CD14-positive monocyte (primary cell): ENCODE results near the gene CYP2S1. TPM values are rescaled to one million over a fixed set of nuclear protein-coding genes. Genes with fewer than 3 reads are reported as not detected.
A peak's percentile ranks its signal among the peaks of the same experiment; 100 is the strongest.

ENCODE experiments used
- DNase-seq, 3 donors: peaks; one replicate each; pipeline ENCODE4 v3.0.0-alpha.2; 2011 to 2022
- H2AFZ ChIP-seq: 2 replicates; pipeline ENCODE4 v1.6.0; 2012; ENCODE audit warnings: mild to moderate bottlenecking, low read depth, low read length, inconsistent platforms; ENCODE audit not compliant: insufficient read depth, poor library complexity, severe bottlenecking
- H3K27ac ChIP-seq, 2 donors: 1 replicate in 1 of 2; 2 replicates in 1 of 2; pipeline ENCODE4 v1.5.1; 2012 to 2013; ENCODE audit warnings: low read length in 2 of 2, control low read depth in 1 of 2, inconsistent platforms in 1 of 2, low read depth in 1 of 2, mild to moderate bottlenecking in 1 of 2
- H3K27me3 ChIP-seq, 2 donors: one replicate each; pipeline versions ENCODE4 v1.6.0 to v1.6.1; 2011 to 2013; ENCODE audit warnings: low read length in 2 of 2; ENCODE audit not compliant: control insufficient read depth in 2 of 2, insufficient read depth in 2 of 2
- H3K36me3 ChIP-seq, 2 donors: replicated peaks in 1 of 2; 1 replicate in 1 of 2; 2 replicates in 1 of 2; pipeline versions ENCODE4 v1.5.1 to v1.6.1; 2012 to 2013; ENCODE audit warnings: low read length in 2 of 2, control low read depth in 1 of 2, inconsistent platforms in 1 of 2, mild to moderate bottlenecking in 1 of 2; ENCODE audit not compliant: insufficient read depth in 2 of 2, control insufficient read depth in 1 of 2
- H3K4me1 ChIP-seq, 2 donors: 1 replicate in 1 of 2; 2 replicates in 1 of 2; pipeline versions ENCODE4 v1.5.1 to v1.6.1; 2012 to 2013; ENCODE audit warnings: low read length in 2 of 2, control low read depth in 1 of 2, inconsistent platforms in 1 of 2, mild to moderate bottlenecking in 1 of 2, moderate library complexity in 1 of 2; ENCODE audit not compliant: insufficient read depth in 2 of 2, control insufficient read depth in 1 of 2
- H3K4me2 ChIP-seq: replicated peaks from 2 replicates; pipeline ENCODE3; 2012; ENCODE audit warnings: low read length, moderate library complexity, mild to moderate bottlenecking; ENCODE audit not compliant: poor library complexity, severe bottlenecking; ENCODE audit errors: extremely low read depth
- H3K4me3 ChIP-seq, 3 experiments: fragments of 200-600 bp in 1 of 3; sonication (generic) in 1 of 3; replicated peaks in 1 of 3; 1 replicate in 2 of 3; 2 replicates in 1 of 3; pipeline ENCODE4 v1.5.1; 2011 to 2013; ENCODE audit warnings: low read length in 3 of 3, mild to moderate bottlenecking in 3 of 3, control low read depth in 2 of 3, low read depth in 2 of 3, inconsistent platforms in 1 of 3, moderate library complexity in 1 of 3
- H3K79me2 ChIP-seq: 2 replicates; pipeline ENCODE4 v1.6.0; 2012; ENCODE audit warnings: mild to moderate bottlenecking, control low read depth, inconsistent platforms, low read length, moderate library complexity; ENCODE audit not compliant: insufficient read depth
- H3K9ac ChIP-seq: 2 replicates; pipeline ENCODE4 v1.6.0; 2017; ENCODE audit warnings: low read length, mild to moderate bottlenecking; ENCODE audit not compliant: insufficient read depth, poor library complexity, severe bottlenecking
- H3K9me3 ChIP-seq, 2 donors: replicated peaks in 1 of 2; 1 replicate in 1 of 2; 2 replicates in 1 of 2; pipeline versions ENCODE4 v1.5.1 to v1.6.1; 2012 to 2013; ENCODE audit warnings: low read length in 2 of 2, control low read depth in 1 of 2; ENCODE audit not compliant: control insufficient read depth in 1 of 2, insufficient read depth in 1 of 2
- H4K20me1 ChIP-seq: 2 replicates; pipeline ENCODE4 v1.6.0; 2012; ENCODE audit warnings: mild to moderate bottlenecking, low read length, control low read depth, moderate library complexity; ENCODE audit not compliant: insufficient read depth
- H3K27ac Mint-ChIP-seq, 7 donors: one replicate each; pipeline ENCODE4 v1.8.0; 2020; ENCODE audit warnings: mild to moderate bottlenecking in 7 of 7, mixed read lengths in 7 of 7, moderate library complexity in 6 of 7, inconsistent platforms in 2 of 7
- H3K27me3 Mint-ChIP-seq, 3 donors: one replicate each; pipeline ENCODE4 v1.8.0; 2021 to 2022; ENCODE audit warnings: low read depth in 3 of 3, mild to moderate bottlenecking in 3 of 3, mixed read lengths in 3 of 3, moderate library complexity in 3 of 3, inconsistent platforms in 1 of 3
- H3K36me3 Mint-ChIP-seq, 2 donors: one replicate each; pipeline ENCODE4 v1.8.0; 2020; ENCODE audit warnings: mixed read lengths in 2 of 2, inconsistent platforms in 1 of 2, mild to moderate bottlenecking in 1 of 2
- H3K4me1 Mint-ChIP-seq: one replicate; pipeline ENCODE4 v1.8.0; 2020; ENCODE audit warnings: mild to moderate bottlenecking, mixed read lengths
- H3K4me3 Mint-ChIP-seq, 2 donors: one replicate each; pipeline ENCODE4 v1.8.0; 2020; ENCODE audit warnings: mild to moderate bottlenecking in 2 of 2, mixed read lengths in 2 of 2, moderate library complexity in 1 of 2
- H3K9me3 Mint-ChIP-seq, 7 donors: one replicate each; pipeline ENCODE4 v1.8.0; 2020 to 2022; ENCODE audit warnings: mixed read lengths in 7 of 7, mild to moderate bottlenecking in 6 of 7, moderate library complexity in 6 of 7, inconsistent platforms in 2 of 7
- CTCF ChIP-seq: fragments of 200-600 bp; IDR thresholded peaks from one replicate; pipeline ENCODE4 v1.8.0; 2022; ENCODE audit warnings: antibody characterized with exemption, mild to moderate bottlenecking
- WGBS: methylation state at CpG from one replicate; pipeline ENCODE4 v1.1.5; 2013; ENCODE audit warnings: missing lambda C conversion rate; ENCODE audit not compliant: insufficient coverage; 5-methylcytosine and 5-hydroxymethylcytosine counted together
- intact Hi-C, 2 donors: fragments of 100-400 bp; cut with micrococcal nuclease; formaldehyde crosslinking; loops; one replicate each; pipeline versions ENCODE4 v1.15.0 to v1.15.1; 2023
- polyA plus RNA-seq, 3 donors: library from polyadenylated mRNA; depleted of rRNA in 1 of 3; unstranded in 2 of 3; stranded (reverse) in 1 of 3; fragments of 300-500 nt in 2 of 3; fragments of >200 nt in 1 of 3; fragmentation: Illumina TruSeq in 2 of 3; gene quantifications; 1 replicate in 2 of 3; 2 replicates in 1 of 3; pipeline ENCODE4 v1.2.3, GENCODE V29; 2012 to 2021

The CYP2S1 gene
- polyA plus RNA-seq, 3 donors: 8.9 to 20.3 (median 10.3) TPM

DNA sequence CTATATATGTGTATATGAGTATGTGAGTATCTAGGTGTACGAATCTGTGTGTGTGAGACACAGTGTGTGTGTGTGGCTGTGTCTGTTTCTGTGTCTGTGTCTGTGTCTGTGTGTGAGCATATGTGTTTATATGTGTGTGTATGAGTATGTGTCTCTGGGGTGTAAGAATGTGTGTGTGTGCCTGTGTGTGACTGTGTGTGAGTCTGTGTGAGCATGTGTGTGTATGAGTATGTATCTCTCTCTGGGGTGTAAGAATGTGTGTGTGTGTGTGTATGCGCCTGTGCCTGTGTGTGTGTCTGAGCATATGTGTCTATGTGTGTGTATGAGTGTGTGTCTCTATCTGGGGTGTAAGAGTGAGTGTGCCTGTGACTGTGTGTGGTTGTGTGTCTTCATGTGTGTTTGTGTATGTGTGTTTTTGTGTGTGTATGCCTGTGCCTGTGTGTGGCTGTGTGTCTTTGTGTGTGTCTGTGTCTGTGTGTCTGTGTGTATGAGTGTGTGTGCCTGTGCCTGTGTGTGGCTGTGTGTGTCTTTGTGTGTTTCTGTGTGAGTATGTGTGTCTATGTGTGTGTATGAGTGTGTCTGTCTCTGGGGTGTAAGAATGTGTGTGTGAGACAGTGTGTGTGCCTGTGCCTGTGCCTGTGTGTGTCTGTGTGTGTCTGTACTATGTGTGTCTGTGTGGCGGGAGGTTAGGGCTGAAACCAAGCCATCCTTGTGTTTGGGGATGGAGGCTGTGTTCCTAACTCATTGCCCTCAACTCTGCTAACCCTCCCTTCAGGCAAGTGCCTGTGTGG is 37.2 kb downstream of the CYP2S1 start:
- Histone ChIP-seq H3K36me3 (no peaks in the 10 kb centered on the region), H3K9ac (no peak overlapping the region), H3K4me3 (no peak overlapping the region), H3K27ac (no peak overlapping the region), H3K79me2 (no peaks in the 10 kb centered on the region), H4K20me1 (no peaks in the 10 kb centered on the region), H3K4me1 (peaks cover 36 to 39% of the 10 kb centered on the region in 2 donors), H3K27me3 (peaks cover 3 to 19% of the 10 kb centered on the region in 2 donors), H2AFZ (no peak overlapping the region), H3K9me3 (no peaks in the 10 kb centered on the region), H3K4me2 (no peak overlapping the region)
- TF ChIP-seq CTCF: no peak
- Mint-ChIP-seq H3K36me3 (peaks cover 0 to 6% of the 10 kb centered on the region in 2 donors), H3K4me3 (no peak overlapping the region), H3K27ac (no peak overlapping the region), H3K9me3 (peaks cover 0 to 4% (median 2%) of the 10 kb centered on the region in 7 donors), H3K27me3 (peaks cover 22 to 27% (median 25%) of the 10 kb centered on the region in 3 donors), H3K4me1 (peaks cover 34% of the 10 kb centered on the region)
- intact Hi-C loops: no loop called here
- no peak for DNase-seq
- 94% methylated on average over 2 of the region's 3 CpGs for WGBS

DNA sequence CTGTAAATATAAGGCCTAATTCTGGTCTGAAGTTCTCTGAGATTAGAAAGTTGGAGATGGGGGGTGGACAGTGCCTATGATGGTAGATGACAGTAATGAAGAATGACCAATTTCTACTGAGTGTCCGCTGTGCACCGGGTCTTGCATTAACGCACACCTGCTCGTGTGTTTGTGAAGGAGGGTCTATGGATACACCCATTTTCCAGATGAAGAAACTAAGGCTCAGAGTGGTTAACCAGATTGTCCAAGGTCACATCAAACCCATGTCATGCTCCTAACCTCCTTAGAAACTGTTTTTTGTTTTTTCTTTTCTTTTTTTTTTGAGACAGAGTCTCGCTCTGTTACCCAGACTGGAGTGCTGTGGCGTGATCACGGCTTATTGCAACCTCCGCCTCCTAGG is 39.7 kb downstream of the CYP2S1 start:
- intact Hi-C loops: no loop called here
- Histone ChIP-seq H3K27ac (peak overlapping the region in 1 of 2 donors; percentile 70), H3K9me3 (no peaks in the 10 kb centered on the region), H3K9ac (no peak overlapping the region), H4K20me1 (no peaks in the 10 kb centered on the region), H3K79me2 (no peaks in the 10 kb centered on the region), H3K27me3 (no peaks in the 10 kb centered on the region), H3K4me1 (peaks cover 24 to 25% of the 10 kb centered on the region in 2 donors), H3K4me2 (peak overlapping the region; percentile 9), H2AFZ (no peak overlapping the region), H3K4me3 (no peak overlapping the region), H3K36me3 (no peaks in the 10 kb centered on the region)
- no peak overlapping the region for H3K4me3 Mint-ChIP-seq
- H3K27ac Mint-ChIP-seq: peak overlapping the region in 3 of 7 donors; percentile 30 to 90 (median 71)
- WGBS: no CpG with 5 or more reads among the region's 8 CpGs
- H3K36me3 Mint-ChIP-seq: no peaks in the 10 kb centered on the region
- no peak for DNase-seq
- no peak for TF ChIP-seq CTCF
- peaks cover 1 to 5% (median 5%) of the 10 kb centered on the region in 3 donors for H3K27me3 Mint-ChIP-seq
- peaks cover 20% of the 10 kb centered on the region for H3K4me1 Mint-ChIP-seq
- no peaks in the 10 kb centered on the region for H3K9me3 Mint-ChIP-seq
